Smooth muscle cell (in vitro differentiated cells): ENCODE measurements around the gene VDR. TPM values are rescaled to one million over a fixed set of nuclear protein-coding genes. Genes with fewer than 3 reads are reported as not detected.

Experiments
- DNase-seq: peaks from one replicate; lab custom pipeline; 2025; ENCODE audit not compliant: unreplicated experiment; lab: John Stamatoyannopoulos, UW
- H2AFZ ChIP-seq: fragments of 200-600 bp; sonication (generic); 2 replicates; pipeline ENCODE4 v1.6.0; 2016; ENCODE audit warnings: antibody characterized with exemption, low read depth, mild to moderate bottlenecking
- H3F3A ChIP-seq: fragments of 200-600 bp; sonication (generic); 2 replicates; pipeline ENCODE4 v1.6.0; 2017; ENCODE audit warnings: antibody characterized with exemption, low read depth
- H3K27ac ChIP-seq: fragments of 200-600 bp; sonication (generic); 2 replicates; pipeline ENCODE4 v1.5.1; 2016; ENCODE audit warnings: low read depth, mild to moderate bottlenecking
- H3K27me3 ChIP-seq: fragments of 200-600 bp; sonication (generic); 2 replicates; pipeline ENCODE4 v1.6.1; 2016; ENCODE audit warnings: low read depth, mild to moderate bottlenecking
- H3K36me3 ChIP-seq: fragments of 200-600 bp; sonication (generic); 2 replicates; pipeline ENCODE4 v1.5.1; 2016; ENCODE audit warnings: low read depth
- H3K4me1 ChIP-seq: fragments of 200-600 bp; sonication (generic); 2 replicates; pipeline ENCODE4 v1.5.1; 2016; ENCODE audit warnings: low read depth
- H3K4me2 ChIP-seq: fragments of 200-600 bp; sonication (generic); 2 replicates; pipeline ENCODE4 v1.6.0; 2016; ENCODE audit warnings: mild to moderate bottlenecking
- H3K4me3 ChIP-seq: fragments of 200-600 bp; sonication (generic); 2 replicates; pipeline ENCODE4 v1.5.1; 2016; ENCODE audit warnings: mild to moderate bottlenecking
- H3K79me2 ChIP-seq: fragments of 200-600 bp; sonication (generic); 2 replicates; pipeline ENCODE4 v1.6.0; 2016; ENCODE audit warnings: low read depth, mild to moderate bottlenecking
- H3K9ac ChIP-seq: fragments of 200-600 bp; sonication (generic); 2 replicates; pipeline ENCODE4 v1.6.0; 2016; ENCODE audit warnings: low read depth
- H3K9me3 ChIP-seq: fragments of 200-600 bp; sonication (generic); replicated peaks from 2 replicates; pipeline ENCODE4 v1.5.1; 2016; ENCODE audit warnings: low read depth
- H4K20me1 ChIP-seq: fragments of 200-600 bp; sonication (generic); 2 replicates; pipeline ENCODE4 v1.6.0; 2016; ENCODE audit warnings: low read depth
- CTCF ChIP-seq: fragments of 200-600 bp; sonication (generic); IDR thresholded peaks from 2 replicates; pipeline ENCODE4 v1.5.1; 2017; ENCODE audit warnings: borderline replicate concordance, mild to moderate bottlenecking, antibody characterized with exemption; ENCODE audit not compliant: insufficient read depth, poor library complexity, severe bottlenecking
- WGBS: methylation state at CpG from one replicate; pipeline ENCODE4 v1.1.7; 2016; ENCODE audit warnings: low lambda C conversion rate; 5-methylcytosine and 5-hydroxymethylcytosine counted together
- polyA plus RNA-seq: library from polyadenylated mRNA; unstranded; fragments of >200 nt; fragmentation: Nextera tagmentation; extraction: Ambion mirVana; gene quantifications from 2 replicates; pipeline ENCODE4 v1.2.1, GENCODE V29; 2016
- total RNA-seq: library from RNA; depleted of rRNA; stranded (reverse); fragments of >200 nt; gene quantifications from 2 replicates; pipeline ENCODE4 v1.2.3, GENCODE V29; 2014

VDR gene
- total and polyA plus RNA-seq, 2 experiments from 2014 or later = 8.0 to 16.5 TPM

DNA sequence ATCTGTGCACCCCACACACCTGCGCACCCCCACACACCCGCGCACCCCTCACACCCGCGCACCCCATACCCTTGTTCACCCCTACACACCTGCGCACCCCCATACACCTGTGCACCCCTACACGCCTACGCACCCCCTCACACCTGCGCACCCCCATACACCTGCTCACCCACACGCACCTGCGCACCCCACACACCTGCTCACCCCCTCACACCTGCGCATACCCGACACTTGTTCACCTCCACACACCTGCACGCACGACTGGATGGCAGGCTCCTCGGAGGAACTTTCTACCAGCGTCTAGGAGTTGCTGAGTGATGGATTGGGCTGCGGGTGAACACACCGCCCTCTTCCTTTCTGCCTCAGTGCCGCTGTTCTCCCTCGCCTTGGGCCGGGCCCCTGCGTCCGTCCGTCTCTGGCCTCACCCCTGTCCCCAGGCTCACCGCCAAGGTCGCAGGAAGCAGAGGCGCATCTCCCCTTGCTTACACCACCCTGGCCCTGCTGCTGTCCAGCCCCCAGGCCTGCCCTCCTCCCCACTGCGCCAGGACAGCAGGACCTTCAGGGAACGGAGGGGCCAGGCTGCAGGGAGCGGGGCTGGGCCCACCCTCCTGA lies 37.9 kb upstream of the VDR start:
- H4K20me1 ChIP-seq = no peaks in the 10 kb centered on the region
- no peak overlapping the region for H3K4me2 ChIP-seq
- H3K9ac ChIP-seq = no peak overlapping the region
- no peak for TF ChIP-seq CTCF
- no peaks in the 10 kb centered on the region for H3K9me3 ChIP-seq
- no peaks in the 10 kb centered on the region for H3K79me2 ChIP-seq
- H3K27me3 ChIP-seq = no peaks in the 10 kb centered on the region
- H3F3A ChIP-seq = no peaks in the 10 kb centered on the region
- WGBS = 86% methylated on average over 18 of the region's 31 CpGs
- H2AFZ ChIP-seq = no peak overlapping the region
- H3K36me3 ChIP-seq = no peaks in the 10 kb centered on the region
- no peaks in the 10 kb centered on the region for H3K4me1 ChIP-seq
- DNase-seq = no peak
- H3K27ac ChIP-seq = no peak overlapping the region
- no peak overlapping the region for H3K4me3 ChIP-seq

- H3K79me2 ChIP-seq = no peaks in the 10 kb centered on the region
- no peak overlapping the region for H3K27ac ChIP-seq
- H4K20me1 ChIP-seq = no peaks in the 10 kb centered on the region
- no peaks in the 10 kb centered on the region for H3K4me1 ChIP-seq
- no peaks in the 10 kb centered on the region for H3K9me3 ChIP-seq
- H3K9ac ChIP-seq = no peak overlapping the region
- no peak overlapping the region for H3K4me2 ChIP-seq
- 89% methylated on average over 16 of the region's 40 CpGs for WGBS
- no peaks in the 10 kb centered on the region for H3K27me3 ChIP-seq
- TF ChIP-seq CTCF = peak; percentile 9
- H2AFZ ChIP-seq = no peak overlapping the region
- H3F3A ChIP-seq = no peaks in the 10 kb centered on the region
- H3K4me3 ChIP-seq = no peak overlapping the region
- H3K36me3 ChIP-seq = no peaks in the 10 kb centered on the region
- no peak for DNase-seq
Measured at GRCh38 chr12:47941871-47942613, 37.2 kb upstream of the VDR start.

- H3K4me3 ChIP-seq = no peak overlapping the region
- WGBS = 84% methylated on average over 9 of the region's 9 CpGs
Measured at GRCh38 chr12:47941475-47941780, 36.6 kb upstream of the VDR start.

More at GRCh38 chr12:47941475-47941780, 36.6 kb upstream of the VDR start:
- H2AFZ ChIP-seq = no peak overlapping the region
- no peak for DNase-seq
- H3K4me1 ChIP-seq = no peaks in the 10 kb centered on the region
- no peak overlapping the region for H3K9ac ChIP-seq
- no peaks in the 10 kb centered on the region for H3K36me3 ChIP-seq
- no peaks in the 10 kb centered on the region for H3K9me3 ChIP-seq
- no peak overlapping the region for H3K27ac ChIP-seq
- H4K20me1 ChIP-seq = no peaks in the 10 kb centered on the region
- no peak overlapping the region for H3K4me2 ChIP-seq
- TF ChIP-seq CTCF = no peak
- H3F3A ChIP-seq = no peaks in the 10 kb centered on the region
- no peaks in the 10 kb centered on the region for H3K27me3 ChIP-seq
- no peaks in the 10 kb centered on the region for H3K79me2 ChIP-seq
